NCI-H2196 (cell line): Measurements from ENCODE around the gene LRWD1.
A peak's percentile ranks its signal among the peaks of the same experiment; 100 is the strongest.

ENCODE experiments used
- DNase-seq: peaks from one replicate; lab custom pipeline; 2025; ENCODE audit not compliant: unreplicated experiment; lab: John Stamatoyannopoulos, UW

The LRWD1 gene

DNA sequence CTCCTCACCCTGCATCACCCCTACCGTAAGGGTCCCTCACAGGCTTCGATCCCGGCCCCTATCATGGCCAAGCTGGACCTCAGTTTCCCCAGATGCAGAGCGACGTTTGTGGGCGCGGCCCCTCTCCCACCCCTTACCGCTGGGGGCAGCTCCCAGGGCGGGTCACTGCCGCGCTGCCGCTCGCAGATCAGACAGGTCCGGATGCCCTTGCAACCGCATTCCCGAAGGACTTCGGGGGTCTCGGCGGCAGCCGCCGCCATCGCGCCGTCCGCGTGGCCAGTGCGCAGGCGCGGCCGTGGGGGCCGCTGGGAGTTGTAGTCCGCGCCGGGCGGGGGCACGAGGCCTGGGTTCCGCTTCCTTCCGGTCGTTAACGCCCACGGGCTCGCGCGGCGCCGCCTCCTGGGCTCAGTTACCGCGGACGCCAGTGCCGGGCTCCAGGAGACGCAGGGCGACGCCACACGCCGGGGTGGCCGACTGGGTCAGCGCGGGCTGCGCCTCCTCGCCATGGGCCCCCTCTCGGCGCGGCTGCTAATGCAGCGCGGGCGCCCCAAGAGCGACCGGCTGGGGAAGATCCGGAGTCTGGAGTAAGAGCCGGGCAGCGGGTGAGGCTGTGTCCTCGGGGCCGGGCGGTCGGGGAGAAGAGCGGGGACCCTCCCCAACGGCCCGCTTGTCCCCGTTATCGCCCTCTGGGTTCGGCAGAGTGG lies at the start of gene LRWD1, which contains the start of gene ALKBH4:
Gene LRWD1 (plus strand): TSS at position 408 of the 704 bp plus-strand sequence. CDS start 97 bp downstream, at position 505.
Gene ALKBH4 (minus strand): TSS at position 287 of the 704 bp plus-strand sequence. CDS start 27 bp downstream, at position 260.
- peak; percentile 93 for DNase-seq

DNA sequence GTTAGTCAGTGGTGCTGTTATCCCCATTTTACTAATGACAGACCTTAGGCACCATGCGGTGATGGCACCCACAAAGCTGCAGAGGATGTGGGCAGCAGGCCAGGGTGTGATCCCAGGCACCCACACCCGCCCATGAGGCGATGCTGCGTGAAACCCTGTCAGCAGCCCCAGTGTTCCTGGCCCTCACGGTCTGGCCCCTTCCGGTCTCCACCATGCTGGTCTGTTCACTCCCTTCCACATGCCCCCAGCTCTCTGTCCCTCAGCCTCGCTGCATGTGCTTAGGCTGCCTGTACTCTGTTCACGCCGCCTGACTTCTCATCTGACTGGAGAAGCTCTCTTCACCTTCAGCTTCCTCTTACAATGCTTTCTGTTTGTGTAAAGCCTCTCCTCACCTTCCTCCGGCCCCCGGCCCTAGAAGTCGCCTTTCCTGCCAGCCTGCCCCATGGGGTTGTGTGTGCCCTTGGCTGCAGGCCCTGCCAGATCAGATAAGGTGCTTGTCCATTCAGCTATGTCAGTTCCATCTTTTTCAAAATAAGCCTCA lies 49.0 kb upstream of the LRWD1 start:
- no peak for DNase-seq

DNA sequence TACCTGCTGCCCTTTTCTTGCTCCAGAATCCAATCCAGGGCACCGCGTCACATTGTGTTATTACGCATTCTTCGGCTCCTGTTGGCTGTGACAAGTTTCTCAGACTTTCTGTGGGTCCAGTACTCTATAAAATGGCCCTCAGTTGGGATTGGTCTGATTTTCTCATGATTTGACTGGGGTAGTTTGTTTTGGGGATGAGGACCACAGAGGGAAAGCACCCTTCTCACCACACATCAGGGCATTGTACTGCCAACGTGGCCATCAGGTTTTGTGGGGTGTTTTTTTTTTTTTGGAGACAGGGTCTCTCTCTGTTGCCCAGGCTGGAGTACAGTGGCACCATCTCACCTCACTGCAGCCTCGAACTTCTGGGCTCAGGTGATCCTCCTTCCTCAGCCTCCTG lies 48.4 kb upstream of the LRWD1 start:
- no peak for DNase-seq

DNA sequence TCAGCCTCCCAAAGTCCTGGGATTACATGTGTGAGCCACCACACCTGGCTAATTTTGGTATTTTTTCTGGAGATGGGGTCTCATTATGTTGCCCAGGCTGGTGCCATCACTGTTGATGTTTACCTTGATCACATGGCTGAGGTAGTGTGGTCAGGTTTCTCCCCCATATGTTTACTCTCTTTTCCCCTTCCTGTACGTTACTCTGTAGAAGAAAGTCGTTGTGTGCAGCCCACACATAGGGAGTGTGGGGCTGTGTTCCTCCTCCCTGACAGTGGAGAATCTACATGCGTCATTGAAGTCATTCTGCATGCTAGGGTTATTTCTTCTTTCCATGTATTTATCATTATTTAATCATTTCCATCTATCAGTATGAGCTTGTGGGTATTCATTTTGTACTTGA lies 47.7 kb upstream of the LRWD1 start:
- no peak for DNase-seq

DNA sequence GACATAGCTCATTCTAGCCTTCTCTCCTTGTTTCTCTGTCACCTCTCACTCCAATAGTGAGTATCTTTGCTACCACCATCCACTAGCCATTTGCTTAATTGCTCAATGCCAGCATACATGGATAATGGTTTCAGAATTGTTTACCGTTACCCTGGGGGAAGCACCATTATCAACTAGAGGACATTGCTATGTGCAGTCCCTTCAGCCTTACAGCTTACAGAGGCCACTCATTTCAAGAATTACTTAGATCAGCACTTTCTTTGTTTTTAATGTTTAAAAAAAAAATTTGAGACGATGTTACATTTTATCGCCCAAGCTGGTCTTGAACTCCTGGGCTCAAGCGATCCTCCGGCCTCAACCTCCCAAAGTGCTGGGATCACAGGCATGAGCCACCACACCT lies 46.2 kb upstream of the LRWD1 start:
- DNase-seq = no peak

DNA sequence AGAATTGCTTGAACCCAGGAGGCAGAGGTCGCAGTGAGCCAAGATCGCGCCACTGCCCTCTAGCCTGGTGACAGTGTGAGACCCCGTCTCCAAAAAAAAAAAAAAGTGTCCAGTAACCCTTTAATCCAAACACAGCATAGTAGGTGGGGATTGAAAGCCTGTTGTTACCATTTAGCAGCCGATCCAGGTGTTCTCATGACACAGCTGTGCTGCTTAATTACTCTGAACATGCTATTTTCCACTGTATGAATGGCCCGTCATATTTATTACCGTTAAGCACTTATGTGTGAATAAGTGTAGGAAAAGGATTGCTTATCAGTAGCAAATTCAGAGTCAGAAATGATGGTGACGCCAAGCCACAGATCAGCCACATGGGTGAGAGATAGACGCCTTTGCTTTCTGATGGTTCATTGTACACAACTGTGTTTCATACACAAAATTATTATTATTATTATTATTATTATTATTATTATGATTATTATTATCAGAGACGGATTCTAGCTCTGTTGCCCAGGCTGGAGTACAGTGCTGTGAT lies 43.0 kb upstream of the LRWD1 start:
- DNase-seq = no peak

DNA sequence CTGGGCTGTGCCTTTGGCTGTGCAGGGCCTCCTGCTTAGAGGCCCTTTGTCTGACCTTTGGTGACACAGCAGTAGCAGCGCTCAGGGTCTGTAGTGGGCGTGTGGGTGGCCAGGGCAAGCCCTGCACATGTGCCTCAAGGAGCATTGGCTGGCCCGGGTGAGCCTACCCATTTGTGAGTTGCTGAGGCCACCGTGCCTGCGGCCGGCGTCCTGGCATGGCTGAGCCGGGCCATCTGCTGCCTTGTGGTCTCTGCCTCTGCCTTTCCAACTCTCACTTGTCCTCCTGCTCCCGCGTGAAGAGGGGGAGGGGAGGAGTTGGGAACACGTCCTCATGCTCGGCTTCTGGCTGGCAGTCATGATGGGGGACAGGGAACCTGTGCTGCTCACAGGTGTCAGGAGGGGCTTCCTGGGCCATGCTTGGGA lies 40.6 kb upstream of the LRWD1 start:
- no peak for DNase-seq

DNA sequence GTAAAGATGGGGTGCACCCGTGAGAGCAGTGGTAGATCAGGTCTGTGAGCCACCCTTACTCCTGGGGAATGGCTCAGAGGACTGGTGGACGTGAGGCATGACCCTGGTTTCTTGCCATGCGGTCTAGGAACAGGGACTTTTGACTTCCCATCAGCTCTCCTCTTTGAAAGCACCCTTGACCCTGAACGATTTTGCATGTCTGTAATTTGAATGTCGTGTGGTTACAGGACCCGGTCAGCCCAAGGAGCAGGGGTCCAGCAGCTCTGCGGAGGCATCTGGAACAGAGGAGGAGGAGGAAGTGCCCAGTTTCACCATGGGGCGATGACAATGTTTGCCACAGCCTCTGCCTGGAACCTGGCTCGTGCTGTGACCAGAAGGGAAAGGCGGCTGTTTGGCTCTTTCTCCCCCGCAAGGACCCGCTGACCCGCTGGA lies 40.0 kb upstream of the LRWD1 start:
- no peak for DNase-seq

DNA sequence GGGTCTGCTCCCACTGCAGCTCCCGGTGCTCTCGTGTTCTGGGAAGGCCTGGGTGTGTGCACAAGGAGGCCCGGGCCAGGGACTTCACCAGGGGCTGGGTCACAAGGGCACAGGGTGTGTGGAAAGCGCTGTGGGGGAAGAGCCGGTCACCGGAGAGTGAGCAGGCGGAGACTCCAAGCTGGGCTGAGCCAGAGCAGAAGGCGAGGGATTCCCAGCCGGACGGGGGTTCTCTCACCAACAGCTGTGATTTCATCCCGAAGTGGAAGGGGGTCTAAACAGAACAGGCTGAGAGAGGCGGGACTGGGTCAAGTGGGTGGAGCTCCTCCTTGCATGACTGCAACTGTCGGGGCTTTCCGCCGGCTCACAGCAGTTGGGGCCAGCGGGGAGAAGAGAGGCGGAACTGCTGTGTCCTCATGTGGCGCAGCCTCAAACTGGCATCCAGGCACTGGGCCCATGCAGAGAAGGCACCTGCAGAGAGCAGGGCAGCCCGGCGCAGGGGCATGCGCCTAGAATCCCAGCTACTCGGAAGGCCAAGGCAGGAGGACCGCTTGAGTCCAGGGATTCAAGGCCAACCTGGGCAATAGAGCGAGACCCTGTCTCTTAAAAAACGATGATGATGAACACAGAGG lies 39.0 kb upstream of the LRWD1 start:
- DNase-seq = no peak

DNA sequence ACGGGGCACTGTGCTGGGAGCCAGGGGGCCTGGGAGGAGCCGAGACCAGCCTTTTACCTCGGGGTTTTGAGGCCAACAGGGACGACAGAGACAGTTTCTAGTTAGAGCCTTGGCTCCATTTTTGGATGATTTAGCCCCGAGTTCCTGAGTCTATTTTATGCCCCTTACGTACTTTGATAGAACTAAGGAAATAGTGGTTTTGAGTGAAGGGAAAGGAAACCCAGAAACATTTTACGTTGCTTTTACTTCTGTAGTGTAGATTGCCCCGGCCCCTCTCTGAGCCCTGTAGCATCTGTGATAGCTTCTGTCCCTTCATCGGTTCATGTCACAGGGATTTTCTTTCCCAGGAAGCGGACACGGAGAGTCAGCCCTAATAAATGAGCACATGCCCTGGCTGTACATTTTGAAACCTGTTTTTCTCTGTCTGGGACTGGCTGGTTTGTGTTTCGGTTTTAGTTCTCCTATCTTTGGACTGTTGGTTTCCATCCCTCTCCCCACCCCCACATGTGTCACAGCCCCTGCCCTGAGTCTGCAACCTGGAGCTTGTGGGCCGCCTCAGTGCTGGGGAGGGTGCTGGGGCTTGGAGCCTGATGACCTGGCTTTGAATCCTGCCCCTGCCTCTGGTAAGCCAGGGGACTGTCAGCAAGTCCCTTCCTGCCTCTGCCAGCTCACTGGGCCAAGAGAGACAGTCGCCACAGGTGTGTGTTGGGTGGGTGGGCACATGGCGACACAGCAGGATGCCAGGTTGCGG lies 38.3 kb upstream of the LRWD1 start:
- DNase-seq = no peak

DNA sequence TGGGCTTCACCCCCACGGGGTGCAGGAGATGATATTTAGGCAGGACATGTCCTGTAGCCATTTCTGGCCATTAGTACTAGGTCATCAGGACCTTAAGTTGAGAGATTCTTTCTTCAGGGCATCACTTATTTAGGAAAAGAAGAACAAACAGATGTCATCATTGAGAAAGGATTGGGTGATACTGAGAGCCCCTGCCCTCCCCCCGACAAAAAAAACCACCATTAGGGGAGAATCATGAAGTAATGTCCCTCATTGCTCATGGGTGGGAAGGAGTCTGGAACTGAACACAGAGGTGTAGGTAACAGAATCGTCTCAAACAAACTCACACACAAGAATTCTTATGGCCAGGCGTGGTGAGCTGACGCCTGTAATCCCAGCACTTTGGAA lies 37.8 kb upstream of the LRWD1 start:
- no peak for DNase-seq

DNA sequence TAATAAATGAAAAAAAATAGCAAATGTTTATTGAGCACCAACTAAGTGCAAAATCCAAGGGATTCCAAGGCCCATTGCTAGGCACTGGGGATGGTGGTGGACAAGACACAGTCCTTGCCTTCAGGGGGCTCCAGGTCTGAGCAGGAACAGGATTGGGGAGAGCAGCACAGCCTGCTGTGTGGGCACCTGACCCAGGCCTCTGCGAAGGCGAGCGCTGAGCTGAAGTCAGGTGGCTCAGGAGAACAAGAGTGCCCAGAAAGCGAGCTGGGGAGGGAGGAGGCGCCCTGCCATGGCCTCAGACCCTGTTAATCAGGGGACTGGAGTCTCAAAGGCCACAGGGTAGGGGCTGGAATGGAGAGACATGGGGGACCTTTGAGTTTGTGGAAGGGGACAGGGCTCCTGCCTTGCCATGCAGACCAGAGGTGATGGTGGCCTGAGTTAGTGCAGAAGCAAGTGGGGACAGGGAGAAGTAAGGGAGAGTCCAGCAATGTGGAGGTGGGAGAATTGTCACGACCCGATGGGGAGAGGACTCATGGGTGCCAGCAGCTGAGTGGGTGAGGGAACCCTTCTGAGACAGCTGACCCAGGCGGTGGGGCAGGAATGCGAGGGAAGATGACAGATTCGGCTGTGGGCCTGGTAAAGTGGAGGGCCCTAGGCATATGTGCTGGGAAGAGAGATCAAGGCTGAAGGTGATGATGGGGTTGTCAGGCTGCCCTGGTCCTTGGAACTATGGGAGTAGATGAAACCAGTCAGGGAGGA lies 35.5 kb upstream of the LRWD1 start:
- no peak for DNase-seq

DNA sequence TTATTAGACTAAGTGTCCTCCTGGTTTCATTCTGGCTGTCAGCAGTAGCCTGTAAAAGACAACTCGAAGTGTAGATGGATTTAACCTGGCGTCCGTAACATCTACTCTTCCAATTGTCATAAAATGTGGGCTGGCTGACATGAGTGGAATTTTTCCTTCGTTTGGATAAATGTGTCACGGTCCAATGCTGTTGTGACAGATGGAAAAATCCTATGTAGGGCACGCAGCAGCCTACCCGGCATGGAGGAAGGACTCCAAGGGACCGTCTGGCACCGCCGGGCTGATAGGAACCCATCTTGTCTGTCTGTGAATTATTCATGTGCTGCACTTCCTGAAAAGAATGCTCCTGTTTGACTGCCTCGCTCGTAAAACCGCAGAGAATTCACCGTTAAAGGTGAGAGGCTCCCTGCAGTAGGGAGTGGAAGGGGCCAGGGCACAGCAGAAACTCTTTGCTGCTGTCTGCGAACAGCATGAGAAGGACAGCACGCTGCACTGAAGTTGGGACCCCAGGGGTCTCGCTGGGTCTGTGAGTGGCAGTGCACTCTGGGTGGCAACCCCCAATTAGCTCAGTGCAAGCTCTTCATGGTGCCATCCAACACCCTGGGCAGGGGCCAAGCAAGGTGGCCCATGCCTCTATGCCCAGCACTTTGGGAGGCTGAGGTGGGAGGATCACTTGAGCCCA lies 33.0 kb upstream of the LRWD1 start:
- peak; percentile 61 for DNase-seq

DNA sequence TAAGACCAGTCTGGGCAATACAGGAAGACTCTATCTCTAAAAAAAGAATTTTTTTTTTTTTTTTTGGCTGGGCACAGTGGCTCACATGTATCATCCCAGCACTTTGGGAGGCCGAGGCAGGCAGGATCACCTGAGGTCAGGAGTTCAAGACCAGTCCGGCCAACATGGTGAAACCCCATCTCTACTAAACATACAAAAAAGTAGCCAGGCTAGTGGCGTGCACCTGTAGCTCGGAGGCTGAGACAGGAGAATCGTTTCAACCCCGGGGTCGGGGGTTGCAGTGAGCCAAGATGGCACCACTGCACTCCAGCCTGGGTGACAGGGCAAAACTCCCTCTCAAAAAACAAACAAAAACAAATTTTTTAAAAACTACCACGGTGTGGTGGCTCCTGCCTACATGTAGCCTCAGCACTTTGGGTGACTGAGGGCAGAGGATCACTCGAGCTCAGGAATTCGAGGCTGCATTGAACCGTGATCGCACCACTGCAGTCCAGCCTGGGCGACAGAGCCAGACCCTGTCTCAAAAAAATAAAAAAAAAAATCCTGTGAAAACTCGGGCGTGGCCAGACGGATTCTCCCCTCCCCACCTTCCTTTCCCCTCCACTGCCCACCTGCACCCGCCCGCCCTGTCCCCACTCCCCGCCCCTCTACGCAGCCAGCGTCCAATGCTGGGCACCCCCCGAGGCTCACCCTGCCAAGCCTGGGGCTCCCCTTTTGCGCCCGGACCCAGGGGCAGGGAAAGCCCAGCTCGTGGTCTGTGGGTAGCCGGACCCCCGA lies 32.2 kb upstream of the LRWD1 start:
- DNase-seq = no peak

DNA sequence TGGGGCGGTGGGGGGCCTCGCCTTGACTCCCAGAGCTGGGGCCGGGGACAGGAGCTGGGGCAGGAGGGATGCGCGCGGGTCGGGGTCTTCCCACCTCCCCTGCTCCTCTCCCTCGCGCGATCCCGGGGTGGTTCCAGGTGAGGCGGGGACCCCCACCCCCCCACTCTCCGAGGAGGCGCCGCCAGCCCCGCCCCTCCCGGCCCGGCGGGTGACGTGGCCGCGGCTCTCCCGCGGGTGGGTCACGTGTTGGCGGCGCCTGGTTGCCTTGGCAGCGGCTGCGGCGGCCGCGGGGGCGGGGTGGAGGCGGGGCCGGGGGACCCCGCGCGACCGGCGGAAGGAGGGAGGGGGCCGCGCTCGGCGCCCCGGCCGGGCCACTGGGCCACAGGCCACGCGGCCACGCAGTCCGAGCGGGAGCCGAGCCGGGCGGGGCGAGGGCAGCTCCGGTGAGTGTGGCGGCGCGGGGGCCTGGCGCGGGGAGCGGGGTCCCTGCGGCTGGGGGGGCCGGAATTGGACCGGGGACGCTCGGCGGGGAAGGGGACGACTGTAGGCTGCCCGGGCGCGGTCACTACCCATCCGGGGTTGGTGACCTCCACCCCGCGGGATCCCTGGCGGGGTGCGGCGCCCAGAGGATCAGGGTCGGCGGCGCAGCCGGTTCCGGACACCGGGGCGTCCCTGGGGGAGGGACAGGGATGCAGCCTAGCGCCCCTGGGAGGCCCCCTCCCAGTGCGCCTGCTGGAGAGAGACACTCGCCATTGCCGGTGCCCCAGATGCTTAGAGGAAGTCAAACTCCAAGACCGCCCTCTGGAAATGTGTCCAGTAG lies 31.4 kb upstream of the LRWD1 start, which contains the start of gene ORAI2:
Gene ORAI2 (plus strand): TSS at position 357 of the 820 bp plus-strand sequence. CDS start 5,382 bp downstream, outside the sequence.
- DNase-seq = peak; percentile 80

DNA sequence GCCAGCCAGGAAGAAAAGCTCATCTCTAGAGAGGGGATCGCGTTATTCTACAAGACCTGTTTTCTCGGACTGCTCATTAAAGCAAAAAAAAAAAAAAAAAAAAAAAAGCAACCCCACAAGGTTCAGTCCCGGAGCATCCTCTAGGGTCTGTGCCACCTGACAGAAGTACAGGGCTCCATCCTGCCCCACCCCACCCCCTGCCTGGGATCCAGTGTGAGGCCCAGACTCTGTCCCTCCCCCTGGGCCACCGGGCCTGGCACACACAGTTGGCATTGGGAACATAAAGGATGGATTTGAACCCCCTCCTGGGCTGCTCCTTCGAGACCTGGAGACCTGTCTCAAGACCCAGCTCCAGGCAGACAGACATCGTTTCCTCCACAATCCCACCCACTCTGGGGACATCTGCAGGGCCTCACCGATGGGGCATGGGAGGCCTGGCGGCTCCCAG lies 30.7 kb upstream of the LRWD1 start:
- no peak for DNase-seq

DNA sequence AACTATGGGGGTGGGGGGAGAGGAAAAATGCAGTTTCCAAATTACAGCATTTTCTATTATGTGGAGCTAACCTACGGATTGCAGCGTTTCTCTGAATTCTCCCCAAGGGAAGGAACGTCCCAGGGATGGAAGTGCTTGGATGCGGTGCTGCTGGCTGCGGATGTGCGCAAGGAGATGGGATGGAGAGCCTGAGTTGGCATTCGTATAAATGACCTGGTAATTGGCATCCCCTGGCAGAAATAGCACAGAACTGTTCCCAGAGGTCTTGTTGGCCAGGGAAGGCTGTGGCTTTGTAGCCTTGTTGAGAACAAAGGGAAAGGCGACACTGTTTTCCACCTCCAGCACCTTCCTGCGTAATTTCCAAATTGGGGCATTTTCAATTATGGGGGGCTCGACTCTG lies 28.7 kb upstream of the LRWD1 start:
- DNase-seq = no peak
